Endodermal cell (in vitro differentiated cells): Measurements from ENCODE around the gene FRY. TPM values are rescaled to one million over a fixed set of nuclear protein-coding genes. Genes with fewer than 3 reads are reported as not detected.

Source experiments
- DNase-seq: peaks from one replicate; pipeline ENCODE4 v3.0.0-alpha.2; 2017
- H3K27ac ChIP-seq: 2 replicates; pipeline ENCODE4 v1.5.1; 2013; ENCODE audit warnings: mild to moderate bottlenecking, low read depth, low read length, moderate library complexity
- H3K27me3 ChIP-seq: 2 replicates; pipeline ENCODE4 v1.6.1; 2013; ENCODE audit warnings: mild to moderate bottlenecking, low read length, moderate library complexity; ENCODE audit not compliant: insufficient read depth, control insufficient read depth, poor library complexity, severe bottlenecking
- H3K36me3 ChIP-seq: 2 replicates; pipeline ENCODE4 v1.7.0; 2013; ENCODE audit warnings: mild to moderate bottlenecking, low read length, moderate library complexity; ENCODE audit not compliant: control insufficient read depth, insufficient read depth
- H3K4me1 ChIP-seq: one replicate; pipeline ENCODE4 v1.7.0; 2013; ENCODE audit warnings: low read length; ENCODE audit not compliant: control insufficient read depth, insufficient read depth
- H3K4me3 ChIP-seq: 2 replicates; pipeline ENCODE4 v1.5.1; 2013; ENCODE audit warnings: mild to moderate bottlenecking, low read length, moderate library complexity
- H3K9ac ChIP-seq: 2 replicates; pipeline ENCODE4 v1.6.1; 2013; ENCODE audit warnings: mild to moderate bottlenecking, low read length, moderate library complexity; ENCODE audit not compliant: poor library complexity, severe bottlenecking; ENCODE audit errors: extremely low read depth
- H3K9me3 ChIP-seq: 2 replicates; pipeline ENCODE4 v1.6.1; 2013; ENCODE audit warnings: mild to moderate bottlenecking, low read length, moderate library complexity; ENCODE audit not compliant: control insufficient read depth
- H3K27ac Mint-ChIP-seq: 2 replicates; pipeline ENCODE4 v1.8.0; 2020; ENCODE audit warnings: mixed read lengths
- H3K27me3 Mint-ChIP-seq: 2 replicates; pipeline ENCODE4 v1.8.0; 2021; ENCODE audit warnings: mild to moderate bottlenecking, mixed read lengths; ENCODE audit not compliant: insufficient read depth
- H3K36me3 Mint-ChIP-seq: 2 replicates; pipeline ENCODE4 v1.8.0; 2020; ENCODE audit warnings: low read depth, mixed read lengths
- H3K4me1 Mint-ChIP-seq: 2 replicates; pipeline ENCODE4 v1.8.0; 2020; ENCODE audit warnings: mixed read lengths
- H3K4me3 Mint-ChIP-seq: 2 replicates; pipeline ENCODE4 v1.8.0; 2020; ENCODE audit warnings: mild to moderate bottlenecking, moderate library complexity, mixed read lengths
- H3K9me3 Mint-ChIP-seq: 2 replicates; pipeline ENCODE4 v1.8.0; 2020; ENCODE audit warnings: mild to moderate bottlenecking, mixed read lengths
- CTCF ChIP-seq: fragments of 200-600 bp; sonication (generic); conservative IDR thresholded peaks from 2 replicates; pipeline ENCODE4 v1.5.0; 2021; ENCODE audit warnings: antibody characterized with exemption, mild to moderate bottlenecking
- WGBS, 2 experiments: methylation state at CpG; one replicate each; pipeline versions ENCODE4 v1.1.5 to v1.1.7; 2013; ENCODE audit warnings: missing lambda C conversion rate in 2 of 2, mixed read lengths in 1 of 2; ENCODE audit not compliant: insufficient coverage in 1 of 2, insufficient read length in 1 of 2; 5-methylcytosine and 5-hydroxymethylcytosine counted together
- total RNA-seq, 2 donors: library from RNA; stranded (reverse); fragmentation: NEBNext Ultra II Directional in 1 of 2; extraction: Animal tissue kit (Norgen Biotek cat#: 25700) in 1 of 2; gene quantifications; 2 replicates in 1 of 2; 3 replicates in 1 of 2; pipeline ENCODE4 v1.2.1, GENCODE V29; 2021

Gene FRY
- total RNA-seq, 2 donors from 2014 or later: 20.1 to 30.8 TPM

- H3K27ac ChIP-seq: no peak overlapping the region
- DNase-seq: no peak
- no peaks in the 10 kb centered on the region for H3K27me3 Mint-ChIP-seq
- no peaks in the 10 kb centered on the region for H3K9me3 Mint-ChIP-seq
- 94 to 100% methylated on average over 5 to 6 of the region's 6 CpGs for WGBS, 2 experiments
- H3K27ac Mint-ChIP-seq: no peak overlapping the region
- no peak for TF ChIP-seq CTCF
- peaks cover 9% of the 10 kb centered on the region for H3K36me3 Mint-ChIP-seq
- no peaks in the 10 kb centered on the region for H3K4me1 ChIP-seq
- no peaks in the 10 kb centered on the region for H3K9me3 ChIP-seq
- H3K4me3 ChIP-seq: no peak overlapping the region
- no peaks in the 10 kb centered on the region for H3K36me3 ChIP-seq
- H3K4me1 Mint-ChIP-seq: no peaks in the 10 kb centered on the region
- no peak overlapping the region for H3K4me3 Mint-ChIP-seq
- no peaks in the 10 kb centered on the region for H3K27me3 ChIP-seq
- H3K9ac ChIP-seq: no peak overlapping the region
Observed at GRCh38 chr13:32135655-32136054, 104.1 kb downstream of the FRY start.

- Mint-ChIP-seq H3K27me3 (no peaks in the 10 kb centered on the region), H3K4me1 (no peaks in the 10 kb centered on the region), H3K9me3 (no peaks in the 10 kb centered on the region), H3K36me3 (peaks cover 9% of the 10 kb centered on the region), H3K27ac (no peak overlapping the region), H3K4me3 (no peak overlapping the region)
- Histone ChIP-seq H3K4me3 (no peak overlapping the region), H3K27ac (no peak overlapping the region), H3K9ac (no peak overlapping the region), H3K9me3 (no peaks in the 10 kb centered on the region), H3K27me3 (no peaks in the 10 kb centered on the region), H3K36me3 (no peaks in the 10 kb centered on the region), H3K4me1 (no peaks in the 10 kb centered on the region)
- WGBS, 2 experiments: 95 to 100% methylated on average over 1 to 2 of the region's 2 CpGs
- no peak for DNase-seq
- no peak for TF ChIP-seq CTCF
Observed at GRCh38 chr13:32136061-32136460, 104.5 kb downstream of the FRY start.

GRCh38 chr13:32136716-32137115 lies 105.1 kb downstream of the FRY start:
- H3K9me3 ChIP-seq: no peaks in the 10 kb centered on the region
- no peaks in the 10 kb centered on the region for H3K27me3 Mint-ChIP-seq
- no peak overlapping the region for H3K9ac ChIP-seq
- H3K9me3 Mint-ChIP-seq: no peaks in the 10 kb centered on the region
- H3K27me3 ChIP-seq: no peaks in the 10 kb centered on the region
- no peak for TF ChIP-seq CTCF
- no peaks in the 10 kb centered on the region for H3K4me1 Mint-ChIP-seq
- H3K4me1 ChIP-seq: no peaks in the 10 kb centered on the region
- H3K4me3 Mint-ChIP-seq: no peak overlapping the region
- H3K36me3 Mint-ChIP-seq: peaks cover 7% of the 10 kb centered on the region
- H3K36me3 ChIP-seq: no peaks in the 10 kb centered on the region
- DNase-seq: no peak
- WGBS, 2 experiments: 70 to 100% methylated on average over 1 to 2 of the region's 2 CpGs
- no peak overlapping the region for H3K4me3 ChIP-seq
- H3K27ac Mint-ChIP-seq: no peak overlapping the region
- no peak overlapping the region for H3K27ac ChIP-seq
